ENCODE measurements around the gene TBC1D1. TPM values are rescaled to one million over a fixed set of nuclear protein-coding genes. Genes with fewer than 3 reads are reported as not detected.
A peak's percentile ranks its signal among the peaks of the same experiment; 100 is the strongest.

The TBC1D1 gene
- total RNA-seq, 4 donors from 2014 or later, result 111 to 176 (median 142) TPM

DNA sequence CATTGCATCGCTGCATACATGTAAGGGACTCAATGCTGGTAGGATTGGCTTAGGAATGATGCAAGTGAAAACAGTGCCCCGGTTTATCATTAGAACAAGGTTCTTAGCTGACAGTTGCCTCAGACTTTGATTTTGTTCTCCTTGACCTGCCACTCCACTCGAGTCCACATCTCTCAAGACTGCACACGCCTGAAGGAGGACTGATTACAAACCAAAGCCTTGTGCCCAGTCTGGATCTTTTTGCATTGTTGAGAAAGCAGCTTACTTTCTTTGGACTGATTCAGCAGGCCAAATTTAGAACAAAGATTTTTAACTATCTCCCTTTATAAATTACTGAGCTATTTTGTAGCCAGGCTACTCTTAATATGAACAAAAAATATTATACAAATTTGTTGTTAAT lies 194.9 kb downstream of the TBC1D1 start:
- in situ Hi-C loops (cut with MboI; ENCODE audit: low sequenced_read_pairs in 4 of 4), result no loop called here
- intact Hi-C loops (cut with DNase I; ENCODE audit: low total_unique reads), result no loop called here
- peak overlapping the region in 2 of 4 donors; percentile 23 to 41 for H3K27ac ChIP-seq
- ATAC-seq (peak; percentile 24 to 90), DNase-seq (no peak)
- TF ChIP-seq POLR2A (IDR thresholded peaks at IDR 0.05), result no peak
- TF ChIP-seq, protein P1, sequence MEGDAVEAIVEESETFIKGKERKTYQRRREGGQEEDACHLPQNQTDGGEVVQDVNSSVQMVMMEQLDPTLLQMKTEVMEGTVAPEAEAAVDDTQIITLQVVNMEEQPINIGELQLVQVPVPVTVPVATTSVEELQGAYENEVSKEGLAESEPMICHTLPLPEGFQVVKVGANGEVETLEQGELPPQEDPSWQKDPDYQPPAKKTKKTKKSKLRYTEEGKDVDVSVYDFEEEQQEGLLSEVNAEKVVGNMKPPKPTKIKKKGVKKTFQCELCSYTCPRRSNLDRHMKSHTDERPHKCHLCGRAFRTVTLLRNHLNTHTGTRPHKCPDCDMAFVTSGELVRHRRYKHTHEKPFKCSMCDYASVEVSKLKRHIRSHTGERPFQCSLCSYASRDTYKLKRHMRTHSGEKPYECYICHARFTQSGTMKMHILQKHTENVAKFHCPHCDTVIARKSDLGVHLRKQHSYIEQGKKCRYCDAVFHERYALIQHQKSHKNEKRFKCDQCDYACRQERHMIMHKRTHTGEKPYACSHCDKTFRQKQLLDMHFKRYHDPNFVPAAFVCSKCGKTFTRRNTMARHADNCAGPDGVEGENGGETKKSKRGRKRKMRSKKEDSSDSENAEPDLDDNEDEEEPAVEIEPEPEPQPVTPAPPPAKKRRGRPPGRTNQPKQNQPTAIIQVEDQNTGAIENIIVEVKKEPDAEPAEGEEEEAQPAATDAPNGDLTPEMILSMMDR (IDR thresholded peaks at IDR 0.05 in 4 of 5, conservative IDR thresholded peaks at IDR 0.05 in 1 of 5), result no peak
- no peaks in the 10 kb centered on the region for H3K27me3 ChIP-seq
- H3K4me3 ChIP-seq, result no peak overlapping the region
- peaks cover 20 to 21% of the 10 kb centered on the region in 2 donors for H3K4me1 ChIP-seq
- peaks cover 0 to 10% of the 10 kb centered on the region in 2 donors for H3K36me3 ChIP-seq
- H3K9me3 ChIP-seq, result no peaks in the 10 kb centered on the region

DNA sequence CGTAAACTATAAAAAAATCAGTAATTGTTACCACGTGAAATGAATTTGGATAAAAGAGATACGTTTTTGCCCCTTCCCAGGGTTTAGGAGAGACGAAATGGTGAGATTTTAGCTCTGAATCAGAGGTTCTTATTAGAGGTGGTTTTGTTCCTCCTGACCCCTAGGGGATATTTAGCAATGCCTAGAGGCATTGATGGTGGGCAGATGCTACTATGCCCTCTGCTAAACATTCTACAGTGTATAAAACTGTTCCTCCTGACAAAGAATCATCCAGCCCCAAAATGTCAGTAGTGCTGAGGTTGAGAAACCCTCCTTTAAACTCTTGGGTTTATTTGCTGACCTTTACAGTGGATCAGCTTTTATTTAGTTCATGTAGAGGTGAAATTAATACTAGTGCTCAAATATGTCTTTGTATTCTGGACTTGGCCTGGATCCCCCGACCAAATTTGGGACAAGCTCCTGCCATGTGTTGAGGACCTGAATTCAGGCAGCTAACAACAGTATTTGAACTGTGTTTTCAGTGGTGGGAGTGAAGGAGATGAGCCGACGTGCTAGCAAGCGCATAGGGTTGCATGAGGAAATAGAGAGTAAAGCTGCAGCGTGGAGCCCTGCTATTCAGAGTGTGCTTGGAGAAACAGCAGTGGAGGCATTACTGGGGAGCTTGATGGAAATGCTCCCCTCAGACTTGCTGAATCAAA lies 195.4 kb downstream of the TBC1D1 start:
- in situ Hi-C loops (cut with MboI; ENCODE audit: low sequenced_read_pairs in 4 of 4) (no loop called here), intact Hi-C loops (cut with DNase I; ENCODE audit: low total_unique reads) (no loop called here)
- ATAC-seq (no peak), DNase-seq (no peak)
- Histone ChIP-seq H3K9me3 (no peaks in the 10 kb centered on the region), H3K36me3 (peaks cover 0 to 10% of the 10 kb centered on the region in 2 donors), H3K4me1 (peaks cover 25 to 26% of the 10 kb centered on the region in 2 donors), H3K4me3 (no peak overlapping the region), H3K27me3 (no peaks in the 10 kb centered on the region), H3K27ac (peak overlapping the region in 1 of 4 donors; percentile 23)
- TF ChIP-seq POLR2A (IDR thresholded peaks at IDR 0.05), result no peak
- TF ChIP-seq, protein P1 (IDR thresholded peaks at IDR 0.05 in 4 of 5, conservative IDR thresholded peaks at IDR 0.05 in 1 of 5), result no peak

DNA sequence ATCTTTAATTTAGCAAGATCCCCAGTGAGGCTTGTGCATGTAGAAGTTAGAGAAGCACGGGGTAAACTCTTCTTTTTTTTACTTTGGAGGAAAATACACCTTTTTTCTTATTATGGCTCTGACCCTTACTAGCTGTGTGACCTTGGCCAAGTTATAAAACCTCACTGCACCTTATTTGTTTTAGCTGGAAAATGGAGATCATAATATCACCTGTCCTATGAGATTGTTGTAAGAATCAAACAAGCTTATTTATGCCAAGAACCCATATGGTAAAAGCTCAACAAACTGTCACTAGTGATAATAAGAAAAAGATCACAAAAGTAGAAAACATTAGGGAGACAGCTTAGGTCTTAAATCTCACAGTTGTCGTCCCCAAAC lies 196.0 kb downstream of the TBC1D1 start:
- Histone ChIP-seq H3K27me3 (no peaks in the 10 kb centered on the region), H3K36me3 (peaks cover 0 to 10% of the 10 kb centered on the region in 2 donors), H3K4me1 (peaks cover 25 to 31% of the 10 kb centered on the region in 2 donors), H3K9me3 (no peaks in the 10 kb centered on the region), H3K27ac (no peak overlapping the region), H3K4me3 (no peak overlapping the region)
- intact Hi-C loops (cut with DNase I; ENCODE audit: low total_unique reads), result no loop called here
- no peak for TF ChIP-seq POLR2A (IDR thresholded peaks at IDR 0.05)
- TF ChIP-seq, protein P1 (IDR thresholded peaks at IDR 0.05 in 4 of 5, conservative IDR thresholded peaks at IDR 0.05 in 1 of 5), result no peak
- DNase-seq (no peak), ATAC-seq (no peak)
- in situ Hi-C loops (cut with MboI; ENCODE audit: low sequenced_read_pairs in 4 of 4), result no loop called here

DNA sequence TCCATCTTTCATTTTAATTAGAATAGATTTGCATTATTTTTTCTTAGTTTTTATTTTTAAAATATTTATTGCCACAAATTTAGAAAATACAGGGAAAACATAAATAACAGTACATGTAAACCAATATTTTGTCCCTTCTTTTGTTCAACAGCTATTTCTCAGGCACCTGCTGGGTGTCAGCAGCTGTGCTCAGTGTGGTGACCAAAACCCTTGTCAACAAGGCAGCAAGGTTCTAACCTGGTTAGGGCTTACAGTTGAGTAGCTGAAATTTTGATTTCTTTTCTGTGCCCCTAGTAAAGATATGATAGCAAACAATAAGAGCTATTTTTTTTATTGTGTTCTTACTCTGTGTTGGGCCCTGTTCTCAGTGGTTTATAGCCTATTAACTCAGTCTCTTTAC lies 197.4 kb downstream of the TBC1D1 start:
- in situ Hi-C loops (cut with MboI; ENCODE audit: low sequenced_read_pairs in 4 of 4), result no loop called here
- H3K36me3 ChIP-seq, result peaks cover 0 to 13% of the 10 kb centered on the region in 2 donors
- no peak for DNase-seq
- no peak overlapping the region for H3K4me3 ChIP-seq
- no peak overlapping the region for H3K27ac ChIP-seq
- no peaks in the 10 kb centered on the region for H3K27me3 ChIP-seq
- peaks cover 25 to 31% of the 10 kb centered on the region in 2 donors for H3K4me1 ChIP-seq
- intact Hi-C loops (cut with DNase I; ENCODE audit: low total_unique reads), result no loop called here
- H3K9me3 ChIP-seq, result no peaks in the 10 kb centered on the region
- ATAC-seq, result no peak
- TF ChIP-seq, protein P1 (IDR thresholded peaks at IDR 0.05 in 4 of 5, conservative IDR thresholded peaks at IDR 0.05 in 1 of 5), result no peak
- TF ChIP-seq POLR2A (IDR thresholded peaks at IDR 0.05), result no peak
